HEK293 (cell line): ENCODE results near the gene KEL.

ENCODE experiments used
- CTCF ChIA-PET: fragments of 350-600 bp; formaldehyde crosslinking; extraction: SDS; loops from one replicate; lab custom pipeline; 2021; ENCODE audit warnings: antibody characterized with exemption; lab: Yijun Ruan, JAX
- POLR2A ChIA-PET: fragments of 300-600 bp; formaldehyde crosslinking; extraction: SDS; loops from one replicate; lab custom pipeline; 2020; ENCODE audit warnings: antibody characterized with exemption, inconsistent platforms; lab: Yijun Ruan, JAX
- H3K27ac ChIP-seq: fragments of 200-500 bp; sonication (Bioruptor generic); 2 replicates; pipeline ENCODE4 v1.5.1; 2014; ENCODE audit warnings: low read depth, low read length, control low read depth, inconsistent platforms; ENCODE audit errors: extremely low read depth
- H3K36me3 ChIP-seq, 2 experiments: fragments of 200-500 bp in 1 of 2; sonication (Bioruptor generic) in 1 of 2; 1 replicate in 1 of 2; 2 replicates in 1 of 2; pipeline ENCODE4 v1.5.1; 2014 to 2017; ENCODE audit warnings: inconsistent platforms in 2 of 2, low read length in 2 of 2; ENCODE audit not compliant: control insufficient read depth in 2 of 2, insufficient read depth in 1 of 2
- H3K4me1 ChIP-seq: fragments of 200-500 bp; sonication (Bioruptor generic); 2 replicates; pipeline ENCODE4 v1.5.1; 2014; ENCODE audit warnings: mild to moderate bottlenecking, low read length, inconsistent platforms; ENCODE audit not compliant: control insufficient read depth, insufficient read depth
- H3K4me3 ChIP-seq: 2 replicates; pipeline ENCODE4 v1.5.1; 2011; ENCODE audit warnings: low read depth, mild to moderate bottlenecking, control low read depth, low read length, moderate library complexity
- H3K9me3 ChIP-seq: fragments of 200-500 bp; sonication (Bioruptor generic); 2 replicates; pipeline ENCODE4 v1.5.1; 2014; ENCODE audit warnings: low read depth, low read length, inconsistent platforms; ENCODE audit not compliant: control insufficient read depth, insufficient read depth
- CTCF ChIP-seq: fragments of 450-650 bp; formaldehyde crosslinking; IDR thresholded peaks from 2 replicates; pipeline ENCODE4 v1.5.1; 2016; ENCODE audit warnings: missing biosample characterization, missing genetic modification characterization
- GLI4 ChIP-seq: fragments of 450-650 bp; formaldehyde crosslinking; IDR thresholded peaks from 2 replicates; pipeline ENCODE4 v1.5.1; 2016; ENCODE audit warnings: missing biosample characterization, missing genetic modification characterization
- PRDM1 ChIP-seq: fragments of 450-650 bp; formaldehyde crosslinking; IDR thresholded peaks from 2 replicates; pipeline ENCODE4; 2016; ENCODE audit warnings: missing biosample characterization, missing genetic modification characterization
- PRDM6 ChIP-seq: fragments of 450-650 bp; formaldehyde crosslinking; IDR thresholded peaks from 2 replicates; pipeline ENCODE4 v1.5.1; 2017; ENCODE audit warnings: missing biosample characterization, missing genetic modification characterization
- SCRT2 ChIP-seq: fragments of 450-650 bp; formaldehyde crosslinking; IDR thresholded peaks from 2 replicates; pipeline ENCODE4 v1.5.1; 2016; ENCODE audit warnings: missing biosample characterization, missing genetic modification characterization
- ZBTB1 ChIP-seq: fragments of 450-650 bp; formaldehyde crosslinking; IDR thresholded peaks from 2 replicates; pipeline ENCODE4 v1.5.1; 2016; ENCODE audit warnings: missing biosample characterization, missing genetic modification characterization
- ZFP37 ChIP-seq: fragments of 450-650 bp; formaldehyde crosslinking; IDR thresholded peaks from 2 replicates; pipeline ENCODE4 v1.5.1; 2016; ENCODE audit warnings: missing biosample characterization, missing genetic modification characterization
- ZNF133 ChIP-seq: fragments of 450-650 bp; formaldehyde crosslinking; IDR thresholded peaks from 2 replicates; pipeline ENCODE4 v1.5.1; 2016; ENCODE audit warnings: missing biosample characterization, missing genetic modification characterization
- ZNF138 ChIP-seq: fragments of 450-650 bp; formaldehyde crosslinking; IDR thresholded peaks from 2 replicates; pipeline ENCODE4 v1.5.1; 2016; ENCODE audit warnings: missing biosample characterization, missing genetic modification characterization, borderline replicate concordance
- ZNF280D ChIP-seq: fragments of 450-650 bp; formaldehyde crosslinking; IDR thresholded peaks from 2 replicates; pipeline ENCODE4 v1.5.1; 2016; ENCODE audit warnings: missing biosample characterization, missing genetic modification characterization
- ZNF394 ChIP-seq: fragments of 450-650 bp; formaldehyde crosslinking; IDR thresholded peaks from 2 replicates; pipeline ENCODE4 v1.5.1; 2016; ENCODE audit warnings: missing biosample characterization, missing genetic modification characterization, mild to moderate bottlenecking, moderate library complexity, borderline replicate concordance
- ZNF398 ChIP-seq: fragments of 450-650 bp; formaldehyde crosslinking; IDR thresholded peaks from 2 replicates; pipeline ENCODE4 v1.5.1; 2017; ENCODE audit warnings: missing biosample characterization, missing genetic modification characterization
- ZNF473 ChIP-seq: fragments of 450-650 bp; formaldehyde crosslinking; IDR thresholded peaks from 2 replicates; pipeline ENCODE4 v1.5.1; 2017; ENCODE audit warnings: missing biosample characterization, missing genetic modification characterization
- ZNF48 ChIP-seq: fragments of 450-650 bp; formaldehyde crosslinking; IDR thresholded peaks from 2 replicates; pipeline ENCODE4 v1.5.1; 2016; ENCODE audit warnings: missing biosample characterization, missing genetic modification characterization
- ZNF518A ChIP-seq: fragments of 450-650 bp; formaldehyde crosslinking; conservative IDR thresholded peaks from 2 replicates; pipeline ENCODE4 v1.5.1; 2016; ENCODE audit warnings: low read depth, missing biosample characterization, missing genetic modification characterization
- ZNF561 ChIP-seq: fragments of 450-650 bp; IDR thresholded peaks from 2 replicates; pipeline ENCODE4 v1.5.1; 2018; ENCODE audit warnings: missing biosample characterization, missing genetic modification characterization, borderline replicate concordance
- ZNF621 ChIP-seq: fragments of 450-650 bp; formaldehyde crosslinking; IDR thresholded peaks from 2 replicates; pipeline ENCODE4 v1.5.1; 2017; ENCODE audit warnings: missing biosample characterization, missing genetic modification characterization
- ZNF670 ChIP-seq: fragments of 450-650 bp; formaldehyde crosslinking; IDR thresholded peaks from 2 replicates; pipeline ENCODE4 v1.5.1; 2016; ENCODE audit warnings: missing biosample characterization, missing genetic modification characterization, low read depth
- ZNF776 ChIP-seq: fragments of 450-650 bp; formaldehyde crosslinking; IDR thresholded peaks from 2 replicates; pipeline ENCODE4 v1.5.0; 2017; ENCODE audit warnings: missing biosample characterization, missing genetic modification characterization, borderline replicate concordance
- ZNF791 ChIP-seq: fragments of 450-650 bp; formaldehyde crosslinking; IDR thresholded peaks from 2 replicates; pipeline ENCODE4 v1.5.1; 2016; ENCODE audit warnings: missing biosample characterization, missing genetic modification characterization

The KEL gene

GRCh38 chr7:142910481-142910880, 51.7 kb downstream of the KEL start:
- ChIA-PET CTCF (interaction anchor here (0.7 to 2.7 kb wide), 15 partner anchors 8 to 305 kb away, joined by 3 to 13 read pairs (median 3); no protein-coding TSS in a partner anchor), POLR2A (interaction anchor here (0.9 kb wide), 1 partner anchor 12 kb away, joined by 3 read pairs; no protein-coding TSS in a partner anchor)
- no peak overlapping the region for H3K27ac ChIP-seq
- TF ChIP-seq ZNF138 (tag by site-specific recombination), result no peak
- TF ChIP-seq ZNF670 (tag by site-specific recombination), result no peak
- no peak for TF ChIP-seq SCRT2 (tag by site-specific recombination)
- TF ChIP-seq ZBTB1, result no peak
- no peak for TF ChIP-seq CTCF
- no peak for TF ChIP-seq ZNF518A (tag by site-specific recombination)
- no peak for TF ChIP-seq ZNF473 (tag by site-specific recombination)
- TF ChIP-seq ZNF48, result no peak
- TF ChIP-seq ZNF280D, result no peak
- no peak for TF ChIP-seq ZNF621 (tag by site-specific recombination)
- no peak for TF ChIP-seq PRDM1 (tag by site-specific recombination)
- no peak for TF ChIP-seq ZNF394 (tag by site-specific recombination)
- no peak for TF ChIP-seq ZNF561 (tag by site-specific recombination)
- TF ChIP-seq ZNF398 (tag by site-specific recombination), result no peak
- no peak for TF ChIP-seq PRDM6
- TF ChIP-seq ZNF776 (tag by site-specific recombination), result no peak
- TF ChIP-seq ZNF791 (tag by site-specific recombination), result no peak
- TF ChIP-seq GLI4 (tag by site-specific recombination), result no peak
- no peak for TF ChIP-seq ZFP37 (tag by site-specific recombination)
- no peak for TF ChIP-seq ZNF133 (tag by site-specific recombination)
- H3K4me1 ChIP-seq, result no peaks in the 10 kb centered on the region
- no peaks in the 10 kb centered on the region for H3K9me3 ChIP-seq
- H3K4me3 ChIP-seq, result no peak overlapping the region
- H3K36me3 ChIP-seq, result no peaks in the 10 kb centered on the region
